Stimulated activated CD8-positive, alpha-beta memory T cell treated with anti-CD3 and anti-CD28 coated beads, Interleukin-4, amount 100 ng/mL, for 4 hours (primary cell): ENCODE data around the gene DGKD.

Source experiments
- DNase-seq, 2 donors: peaks; one replicate each; pipeline ENCODE4 v3.0.0-alpha.2; 2020; ENCODE audit warnings: low read depth in 2 of 2, low spot score in 1 of 2

Gene DGKD

GRCh38 chr2:233409286-233409991, 55.1 kb downstream of the DGKD start:
- no peak for DNase-seq

GRCh38 chr2:233410196-233410760, 56.0 kb downstream of the DGKD start:
- no peak for DNase-seq

- DNase-seq: no peak
Measured at GRCh38 chr2:233411162-233411561, 56.9 kb downstream of the DGKD start.

GRCh38 chr2:233412405-233412804, 58.1 kb downstream of the DGKD start:
- DNase-seq: no peak

GRCh38 chr2:233413046-233413445, 58.8 kb downstream of the DGKD start:
- DNase-seq: no peak

GRCh38 chr2:233413559-233414272, 59.4 kb downstream of the DGKD start:
- peak in 1 of 2 donors; percentile 74 for DNase-seq

GRCh38 chr2:233414273-233414654, 60.0 kb downstream of the DGKD start:
- DNase-seq: no peak

GRCh38 chr2:233414777-233415570, 60.7 kb downstream of the DGKD start:
- no peak for DNase-seq

- no peak for DNase-seq
Measured at GRCh38 chr2:233416199-233416598, 61.9 kb downstream of the DGKD start.

GRCh38 chr2:233416706-233417105, 62.4 kb downstream of the DGKD start:
- DNase-seq: no peak

- no peak for DNase-seq
Measured at GRCh38 chr2:233417282-233417681, 63.0 kb downstream of the DGKD start.

- DNase-seq: no peak
Measured at GRCh38 chr2:233418052-233418760, 63.9 kb downstream of the DGKD start.

- peak in 1 of 2 donors; percentile 28 for DNase-seq
Measured at GRCh38 chr2:233418761-233419546, 64.7 kb downstream of the DGKD start.

- no peak for DNase-seq
Measured at GRCh38 chr2:233419602-233420391, 65.5 kb downstream of the DGKD start.

GRCh38 chr2:233421091-233421816, 67.0 kb downstream of the DGKD start:
- DNase-seq: no peak

- DNase-seq: peak in 1 of 2 donors; percentile 24
Measured at GRCh38 chr2:233422050-233422639, 67.9 kb downstream of the DGKD start.

- no peak for DNase-seq
Measured at GRCh38 chr2:233422649-233423551, 68.6 kb downstream of the DGKD start.
